ENCODE results near the gene RAB31. TPM values are rescaled to one million over a fixed set of nuclear protein-coding genes. Genes with fewer than 3 reads are reported as not detected.
"Not testable (repeated sequence)": the region's sequence is repeated elsewhere in the genome, so short reads cannot be mapped to it uniquely, and the experiment has no call there.

RAB31 gene
- total and polyA plus RNA-seq, 2 experiments from 2014 or later: 26.0 to 81.8 TPM

GRCh38 chr18:9887992-9888391 lies 179.9 kb downstream of the RAB31 start:
- Histone ChIP-seq H3K4me2 (no peak overlapping the region), H3K36me3 (replicated peaks; ENCODE audit: insufficient read depth, low read depth) (no peaks in the 10 kb centered on the region), H3K4me1 (ENCODE audit: insufficient read depth) (no peaks in the 10 kb centered on the region), H3K9me3 (ENCODE audit: low read depth) (no peaks in the 10 kb centered on the region), H2AFZ (no peak overlapping the region), H4K20me1 (ENCODE audit: insufficient read depth, poor library complexity, severe bottlenecking) (no peaks in the 10 kb centered on the region), H3K9me2 (replicated peaks; ENCODE audit: insufficient read depth) (no peaks in the 10 kb centered on the region), H3K79me2 (no peaks in the 10 kb centered on the region), H3K4me3 (no peak overlapping the region), H3K27ac (no peak overlapping the region), H3K27me3 (no peaks in the 10 kb centered on the region)
- DNase-seq (ENCODE audit: low spot score): no peak
- 91% methylated on average over 5 of the region's 5 CpGs for WGBS (ENCODE audit: low lambda C conversion rate, missing lambda C conversion rate)
- TF ChIP-seq EZH2 (IDR thresholded peaks at IDR 0.05; ENCODE audit: borderline replicate concordance) (no peak), EZH2phosphoT487 (IDR thresholded peaks at IDR 0.05; ENCODE audit: low read depth, severe bottlenecking, unreplicated experiment) (no peak)
- TF ChIP-seq, protein P1, sequence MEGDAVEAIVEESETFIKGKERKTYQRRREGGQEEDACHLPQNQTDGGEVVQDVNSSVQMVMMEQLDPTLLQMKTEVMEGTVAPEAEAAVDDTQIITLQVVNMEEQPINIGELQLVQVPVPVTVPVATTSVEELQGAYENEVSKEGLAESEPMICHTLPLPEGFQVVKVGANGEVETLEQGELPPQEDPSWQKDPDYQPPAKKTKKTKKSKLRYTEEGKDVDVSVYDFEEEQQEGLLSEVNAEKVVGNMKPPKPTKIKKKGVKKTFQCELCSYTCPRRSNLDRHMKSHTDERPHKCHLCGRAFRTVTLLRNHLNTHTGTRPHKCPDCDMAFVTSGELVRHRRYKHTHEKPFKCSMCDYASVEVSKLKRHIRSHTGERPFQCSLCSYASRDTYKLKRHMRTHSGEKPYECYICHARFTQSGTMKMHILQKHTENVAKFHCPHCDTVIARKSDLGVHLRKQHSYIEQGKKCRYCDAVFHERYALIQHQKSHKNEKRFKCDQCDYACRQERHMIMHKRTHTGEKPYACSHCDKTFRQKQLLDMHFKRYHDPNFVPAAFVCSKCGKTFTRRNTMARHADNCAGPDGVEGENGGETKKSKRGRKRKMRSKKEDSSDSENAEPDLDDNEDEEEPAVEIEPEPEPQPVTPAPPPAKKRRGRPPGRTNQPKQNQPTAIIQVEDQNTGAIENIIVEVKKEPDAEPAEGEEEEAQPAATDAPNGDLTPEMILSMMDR (IDR thresholded peaks at IDR 0.05; ENCODE audit: poor library complexity): no peak

DNA sequence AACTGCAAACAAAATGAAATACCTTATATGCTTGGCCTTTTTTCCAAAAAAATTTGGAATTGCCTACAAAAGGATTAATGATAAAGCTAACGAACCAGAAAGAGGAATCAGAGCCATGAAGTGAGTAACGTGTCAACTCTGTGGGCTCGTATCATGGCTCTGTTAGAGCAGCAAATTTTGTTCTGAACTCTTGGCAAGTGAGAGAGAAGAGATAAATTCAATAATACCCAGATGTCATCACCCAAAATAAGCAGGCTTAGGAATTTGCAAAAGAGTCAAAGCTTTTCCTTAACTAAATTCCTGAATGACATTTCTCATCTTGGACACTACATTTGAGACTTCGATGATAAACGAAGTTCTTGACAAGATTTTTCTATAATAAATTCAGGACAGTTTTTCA lies 182.1 kb downstream of the RAB31 start:
- TF ChIP-seq, protein P1 (IDR thresholded peaks at IDR 0.05; ENCODE audit: poor library complexity): no peak
- TF ChIP-seq EZH2 (IDR thresholded peaks at IDR 0.05; ENCODE audit: borderline replicate concordance) (no peak), EZH2phosphoT487 (IDR thresholded peaks at IDR 0.05; ENCODE audit: low read depth, severe bottlenecking, unreplicated experiment) (no peak)
- Histone ChIP-seq H3K27ac (no peak overlapping the region), H3K79me2 (no peaks in the 10 kb centered on the region)

DNA sequence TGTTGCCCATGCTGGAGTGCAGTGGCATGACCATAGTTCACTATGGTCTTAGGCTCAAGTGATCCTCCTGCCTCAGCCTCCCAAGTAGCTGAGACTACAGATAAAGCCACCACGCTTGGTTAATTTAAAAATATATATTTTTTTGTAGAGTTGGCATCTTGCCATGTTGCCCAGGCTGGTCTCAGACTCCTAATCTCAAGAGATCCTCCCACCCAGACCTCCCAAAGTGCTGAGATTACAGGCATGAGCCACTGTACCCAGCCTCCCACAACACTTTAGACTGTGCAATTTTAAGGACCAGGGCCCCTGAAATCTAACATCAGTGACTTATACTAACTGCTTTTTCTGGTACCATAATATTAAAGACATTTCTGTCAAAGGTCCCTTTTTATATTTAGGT lies 182.9 kb downstream of the RAB31 start:
- H4K20me1 ChIP-seq (ENCODE audit: insufficient read depth, poor library complexity, severe bottlenecking): no peaks in the 10 kb centered on the region
- no peaks in the 10 kb centered on the region for H3K79me2 ChIP-seq
- no peaks in the 10 kb centered on the region for H3K36me3 ChIP-seq (replicated peaks; ENCODE audit: insufficient read depth, low read depth)
- no peak for TF ChIP-seq EZH2phosphoT487 (IDR thresholded peaks at IDR 0.05; ENCODE audit: low read depth, severe bottlenecking, unreplicated experiment)
- TF ChIP-seq EZH2 (IDR thresholded peaks at IDR 0.05; ENCODE audit: borderline replicate concordance): no peak
- TF ChIP-seq, protein P1 (IDR thresholded peaks at IDR 0.05; ENCODE audit: poor library complexity): no peak
- H3K4me1 ChIP-seq (ENCODE audit: insufficient read depth): no peaks in the 10 kb centered on the region
- H3K27me3 ChIP-seq: no peaks in the 10 kb centered on the region
- DNase-seq (ENCODE audit: low spot score): no peak
- WGBS (ENCODE audit: low lambda C conversion rate, missing lambda C conversion rate): 82% methylated on average over 1 of the region's 1 CpG
- no peaks in the 10 kb centered on the region for H3K9me3 ChIP-seq (ENCODE audit: low read depth)
- no peak overlapping the region for H2AFZ ChIP-seq
- H3K27ac ChIP-seq: no peak overlapping the region
- no peak overlapping the region for H3K4me3 ChIP-seq
- no peak overlapping the region for H3K4me2 ChIP-seq
- H3K9me2 ChIP-seq (replicated peaks; ENCODE audit: insufficient read depth): no peaks in the 10 kb centered on the region

More for the DNA sequence above, 182.1 kb downstream of the RAB31 start:
- Histone ChIP-seq H2AFZ (no peak overlapping the region), H3K9me2 (replicated peaks; ENCODE audit: insufficient read depth) (no peaks in the 10 kb centered on the region), H3K36me3 (replicated peaks; ENCODE audit: insufficient read depth, low read depth) (no peaks in the 10 kb centered on the region), H3K27me3 (no peaks in the 10 kb centered on the region), H3K4me3 (no peak overlapping the region), H4K20me1 (ENCODE audit: insufficient read depth, poor library complexity, severe bottlenecking) (no peaks in the 10 kb centered on the region), H3K4me2 (no peak overlapping the region), H3K4me1 (ENCODE audit: insufficient read depth) (no peaks in the 10 kb centered on the region), H3K9me3 (ENCODE audit: low read depth) (no peaks in the 10 kb centered on the region)
- DNase-seq (ENCODE audit: low spot score): no peak
- WGBS (ENCODE audit: low lambda C conversion rate, missing lambda C conversion rate): 88% methylated on average over 5 of the region's 5 CpGs

- not testable (repeated sequence) for H3K79me2 ChIP-seq
- WGBS (ENCODE audit: low lambda C conversion rate, missing lambda C conversion rate): 85% methylated on average over 4 of the region's 4 CpGs
Measured at GRCh38 chr18:9891515-9891914, 183.4 kb downstream of the RAB31 start.

More at GRCh38 chr18:9891515-9891914, 183.4 kb downstream of the RAB31 start:
- H3K36me3 ChIP-seq (replicated peaks; ENCODE audit: insufficient read depth, low read depth); H3K4me3 ChIP-seq; DNase-seq (ENCODE audit: low spot score); H3K9me3 ChIP-seq (ENCODE audit: low read depth); H3K4me2 ChIP-seq; H3K27me3 ChIP-seq; H4K20me1 ChIP-seq (ENCODE audit: insufficient read depth, poor library complexity, severe bottlenecking); H3K27ac ChIP-seq; H3K4me1 ChIP-seq (ENCODE audit: insufficient read depth); H3K9me2 ChIP-seq (replicated peaks; ENCODE audit: insufficient read depth); H2AFZ ChIP-seq: not testable (repeated sequence)
